Measurements from ENCODE around the gene CALM1.

CALM1 gene

GRCh38 chr14:90368946-90369721, 27.7 kb upstream of the CALM1 start:
- no peak for TF ChIP-seq SIN3A (IDR thresholded peaks at IDR 0.05; ENCODE audit: borderline replicate concordance, insufficient read depth, low read length)
- no peak for TF ChIP-seq FOXP2 (optimal IDR thresholded peaks at IDR 0.05; ENCODE audit: borderline replicate concordance, extremely low read depth, extremely low read length, insufficient read depth)
- no peak for TF ChIP-seq REST (IDR thresholded peaks at IDR 0.05; ENCODE audit: insufficient read depth in 1 of 2, low read depth in 2 of 2, low read length in 2 of 2)
- no peak for TF ChIP-seq POLR2AphosphoS5 (IDR thresholded peaks at IDR 0.05; ENCODE audit: low read depth, low read length)

- no peak for TF ChIP-seq TAF1 (IDR thresholded peaks at IDR 0.05; ENCODE audit: borderline replicate concordance, insufficient read depth, low read length)
Observed at GRCh38 chr14:90373887-90374286, 22.9 kb upstream of the CALM1 start.

- TF ChIP-seq REST (IDR thresholded peaks at IDR 0.05; ENCODE audit: insufficient read depth in 1 of 2, low read depth in 2 of 2, low read length in 2 of 2), result no peak
- no peak for TF ChIP-seq SIN3A (IDR thresholded peaks at IDR 0.05; ENCODE audit: borderline replicate concordance, insufficient read depth, low read length)
- TF ChIP-seq POLR2AphosphoS5 (IDR thresholded peaks at IDR 0.05; ENCODE audit: low read depth, low read length), result no peak
- no peak for TF ChIP-seq TAF1 (IDR thresholded peaks at IDR 0.05; ENCODE audit: borderline replicate concordance, insufficient read depth, low read length)
- TF ChIP-seq FOXP2 (optimal IDR thresholded peaks at IDR 0.05; ENCODE audit: borderline replicate concordance, extremely low read depth, extremely low read length, insufficient read depth), result no peak
Observed at GRCh38 chr14:90374813-90375212, 22.0 kb upstream of the CALM1 start.

- no peak for TF ChIP-seq TAF1 (IDR thresholded peaks at IDR 0.05; ENCODE audit: borderline replicate concordance, insufficient read depth, low read length)
- TF ChIP-seq FOXP2 (optimal IDR thresholded peaks at IDR 0.05; ENCODE audit: borderline replicate concordance, extremely low read depth, extremely low read length, insufficient read depth), result no peak
Observed at GRCh38 chr14:90375934-90376333, 20.9 kb upstream of the CALM1 start.

- no peak for TF ChIP-seq FOXP2 (optimal IDR thresholded peaks at IDR 0.05; ENCODE audit: borderline replicate concordance, extremely low read depth, extremely low read length, insufficient read depth)
- no peak for TF ChIP-seq REST (IDR thresholded peaks at IDR 0.05; ENCODE audit: insufficient read depth in 1 of 2, low read depth in 2 of 2, low read length in 2 of 2)
- no peak for TF ChIP-seq SIN3A (IDR thresholded peaks at IDR 0.05; ENCODE audit: borderline replicate concordance, insufficient read depth, low read length)
- TF ChIP-seq POLR2AphosphoS5 (IDR thresholded peaks at IDR 0.05; ENCODE audit: low read depth, low read length), result no peak
- no peak for TF ChIP-seq TAF1 (IDR thresholded peaks at IDR 0.05; ENCODE audit: borderline replicate concordance, insufficient read depth, low read length)
Observed at GRCh38 chr14:90378249-90378648, 18.6 kb upstream of the CALM1 start.

GRCh38 chr14:90379106-90379505, 17.7 kb upstream of the CALM1 start:
- TF ChIP-seq POLR2AphosphoS5 (IDR thresholded peaks at IDR 0.05; ENCODE audit: low read depth, low read length) (no peak), TAF1 (IDR thresholded peaks at IDR 0.05; ENCODE audit: borderline replicate concordance, insufficient read depth, low read length) (no peak), SIN3A (IDR thresholded peaks at IDR 0.05; ENCODE audit: borderline replicate concordance, insufficient read depth, low read length) (no peak)
